Measurements from ENCODE around the gene DIO3.

GRCh38 chr14:101593411-101594238, 32.3 kb downstream of the DIO3 start:
- TF ChIP-seq EZH2 (IDR thresholded peaks at IDR 0.05; ENCODE audit: borderline replicate concordance) (no peak), CTCF (IDR thresholded peaks at IDR 0.05; ENCODE audit: poor library complexity) (no peak)
